ENCODE data around the gene LYPD6B. TPM values are rescaled to one million over a fixed set of nuclear protein-coding genes. Genes with fewer than 3 reads are reported as not detected.

LYPD6B gene
- total and polyA plus RNA-seq, 7 donors: not detected

DNA sequence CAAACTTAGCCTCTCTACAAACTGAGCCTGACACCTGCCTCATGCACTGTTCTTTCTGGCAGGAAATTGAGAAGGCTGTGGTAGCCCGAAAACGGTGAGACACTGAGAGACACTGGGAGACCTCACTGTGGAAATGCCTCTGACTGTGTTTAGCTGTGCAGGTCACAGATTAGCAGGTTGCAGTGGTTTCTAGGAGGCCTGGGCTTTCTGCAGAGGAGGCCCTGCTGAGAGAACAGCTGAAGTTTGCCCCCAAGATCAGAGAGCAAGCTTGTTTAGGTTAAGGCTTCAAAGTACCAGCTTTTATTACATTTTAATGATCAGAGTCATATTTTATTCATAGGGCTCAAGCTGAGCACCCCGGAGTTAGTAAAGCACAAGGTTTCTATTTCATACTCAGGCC lies 223.2 kb downstream of the LYPD6B start:
- Histone ChIP-seq H3K36me3 (ENCODE audit: insufficient read depth in 1 of 2, low read depth in 1 of 2) (no peaks in the 10 kb centered on the region), H3K27me3 (ENCODE audit: insufficient read depth in 3 of 3, low read length in 2 of 3) (no peaks in the 10 kb centered on the region), H3K9me3 (no peaks in the 10 kb centered on the region), H3K27ac (no peak overlapping the region), H3K4me1 (no peaks in the 10 kb centered on the region), H3K4me3 (no peak overlapping the region)
- intact Hi-C loops (cut with DNase I): no loop called here
- ATAC-seq (no peak), DNase-seq (no peak)
- TF ChIP-seq, protein P1, sequence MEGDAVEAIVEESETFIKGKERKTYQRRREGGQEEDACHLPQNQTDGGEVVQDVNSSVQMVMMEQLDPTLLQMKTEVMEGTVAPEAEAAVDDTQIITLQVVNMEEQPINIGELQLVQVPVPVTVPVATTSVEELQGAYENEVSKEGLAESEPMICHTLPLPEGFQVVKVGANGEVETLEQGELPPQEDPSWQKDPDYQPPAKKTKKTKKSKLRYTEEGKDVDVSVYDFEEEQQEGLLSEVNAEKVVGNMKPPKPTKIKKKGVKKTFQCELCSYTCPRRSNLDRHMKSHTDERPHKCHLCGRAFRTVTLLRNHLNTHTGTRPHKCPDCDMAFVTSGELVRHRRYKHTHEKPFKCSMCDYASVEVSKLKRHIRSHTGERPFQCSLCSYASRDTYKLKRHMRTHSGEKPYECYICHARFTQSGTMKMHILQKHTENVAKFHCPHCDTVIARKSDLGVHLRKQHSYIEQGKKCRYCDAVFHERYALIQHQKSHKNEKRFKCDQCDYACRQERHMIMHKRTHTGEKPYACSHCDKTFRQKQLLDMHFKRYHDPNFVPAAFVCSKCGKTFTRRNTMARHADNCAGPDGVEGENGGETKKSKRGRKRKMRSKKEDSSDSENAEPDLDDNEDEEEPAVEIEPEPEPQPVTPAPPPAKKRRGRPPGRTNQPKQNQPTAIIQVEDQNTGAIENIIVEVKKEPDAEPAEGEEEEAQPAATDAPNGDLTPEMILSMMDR (IDR thresholded peaks at IDR 0.05): no peak
- 18 to 26% (median 19%) methylated on average over 3 of the region's 3 CpGs for WGBS, 3 donors

Other genes with a start within 250 kb of the LYPD6B start
- gene KIF5C, start 163.5 kb upstream of the LYPD6B start, total RNA-seq: 1 to 10 TPM in 1 of 4 donors, under 1 TPM in 3; 0.22 to 1.1 (median 0.58) TPM
- under 1 TPM; 0.31 to 0.72 (median 0.59) TPM for gene KIF5C, start 163.5 kb upstream of the LYPD6B start, polyA plus RNA-seq